ENCODE results near the gene LSP1.
"Not testable (repeated sequence)": the region's sequence is repeated elsewhere in the genome, so short reads cannot be mapped to it uniquely, and the experiment has no call there.

The LSP1 gene, protein sequence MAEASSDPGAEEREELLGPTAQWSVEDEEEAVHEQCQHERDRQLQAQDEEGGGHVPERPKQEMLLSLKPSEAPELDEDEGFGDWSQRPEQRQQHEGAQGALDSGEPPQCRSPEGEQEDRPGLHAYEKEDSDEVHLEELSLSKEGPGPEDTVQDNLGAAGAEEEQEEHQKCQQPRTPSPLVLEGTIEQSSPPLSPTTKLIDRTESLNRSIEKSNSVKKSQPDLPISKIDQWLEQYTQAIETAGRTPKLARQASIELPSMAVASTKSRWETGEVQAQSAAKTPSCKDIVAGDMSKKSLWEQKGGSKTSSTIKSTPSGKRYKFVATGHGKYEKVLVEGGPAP

DNA sequence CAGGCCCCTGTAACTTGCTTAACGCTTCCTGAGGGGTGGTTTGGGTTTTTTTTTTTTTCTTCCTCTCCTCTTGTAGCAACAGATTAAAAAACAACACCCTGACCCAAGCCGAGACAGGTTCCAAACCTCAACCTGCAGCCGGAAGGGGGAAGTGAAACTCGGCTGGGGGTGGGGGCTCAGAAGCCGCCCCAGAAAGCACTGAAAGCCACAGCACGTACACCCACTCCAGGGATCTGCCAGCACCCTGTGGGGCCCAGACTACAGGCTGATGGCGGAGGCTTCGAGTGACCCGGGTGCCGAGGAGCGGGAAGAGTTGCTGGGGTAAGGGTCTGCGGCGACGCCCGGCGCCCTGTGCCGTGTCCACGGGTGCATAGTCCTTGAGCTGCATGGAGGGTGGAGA, at the start of gene LSP1:
Gene LSP1 (plus strand): TSS at position 208 of the 400 bp plus-strand sequence. CDS start 61 bp downstream, at position 269.
- TF ChIP-seq, protein P1, sequence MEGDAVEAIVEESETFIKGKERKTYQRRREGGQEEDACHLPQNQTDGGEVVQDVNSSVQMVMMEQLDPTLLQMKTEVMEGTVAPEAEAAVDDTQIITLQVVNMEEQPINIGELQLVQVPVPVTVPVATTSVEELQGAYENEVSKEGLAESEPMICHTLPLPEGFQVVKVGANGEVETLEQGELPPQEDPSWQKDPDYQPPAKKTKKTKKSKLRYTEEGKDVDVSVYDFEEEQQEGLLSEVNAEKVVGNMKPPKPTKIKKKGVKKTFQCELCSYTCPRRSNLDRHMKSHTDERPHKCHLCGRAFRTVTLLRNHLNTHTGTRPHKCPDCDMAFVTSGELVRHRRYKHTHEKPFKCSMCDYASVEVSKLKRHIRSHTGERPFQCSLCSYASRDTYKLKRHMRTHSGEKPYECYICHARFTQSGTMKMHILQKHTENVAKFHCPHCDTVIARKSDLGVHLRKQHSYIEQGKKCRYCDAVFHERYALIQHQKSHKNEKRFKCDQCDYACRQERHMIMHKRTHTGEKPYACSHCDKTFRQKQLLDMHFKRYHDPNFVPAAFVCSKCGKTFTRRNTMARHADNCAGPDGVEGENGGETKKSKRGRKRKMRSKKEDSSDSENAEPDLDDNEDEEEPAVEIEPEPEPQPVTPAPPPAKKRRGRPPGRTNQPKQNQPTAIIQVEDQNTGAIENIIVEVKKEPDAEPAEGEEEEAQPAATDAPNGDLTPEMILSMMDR (IDR thresholded peaks at IDR 0.05; ENCODE audit: low read depth, low read length) = no peak
- no peak within 1 kb of the TSS for H3K4me3 ChIP-seq (ENCODE audit: low read depth, low read length)

DNA sequence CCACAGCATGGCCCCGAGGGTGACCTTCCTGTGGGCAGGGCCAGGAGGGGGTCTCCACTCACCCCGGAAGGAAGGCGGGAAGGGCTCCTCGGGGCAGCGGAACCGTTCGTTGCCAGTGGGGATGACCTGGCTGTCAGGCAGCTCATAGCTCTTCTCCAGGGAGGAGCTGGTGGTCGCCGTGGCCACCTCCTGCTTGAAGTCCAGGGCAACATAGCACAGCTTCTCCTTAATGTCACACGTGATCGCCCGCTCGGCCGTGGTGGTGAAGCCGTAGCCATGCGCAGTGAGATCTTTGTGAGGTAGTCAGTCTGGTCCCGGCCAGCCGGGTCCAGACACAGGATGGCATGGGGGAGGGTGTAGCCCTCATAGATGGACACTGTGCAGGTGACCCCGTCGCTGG, 49.6 kb upstream of the LSP1 start:
- no peak overlapping the region for H3K4me3 ChIP-seq (ENCODE audit: low read depth, low read length)
- TF ChIP-seq, protein P1 (IDR thresholded peaks at IDR 0.05; ENCODE audit: low read depth, low read length) = no peak

GRCh38 chr11:1803835-1804519, 48.9 kb upstream of the LSP1 start:
- H3K4me3 ChIP-seq (ENCODE audit: low read depth, low read length) = not testable (repeated sequence)

DNA sequence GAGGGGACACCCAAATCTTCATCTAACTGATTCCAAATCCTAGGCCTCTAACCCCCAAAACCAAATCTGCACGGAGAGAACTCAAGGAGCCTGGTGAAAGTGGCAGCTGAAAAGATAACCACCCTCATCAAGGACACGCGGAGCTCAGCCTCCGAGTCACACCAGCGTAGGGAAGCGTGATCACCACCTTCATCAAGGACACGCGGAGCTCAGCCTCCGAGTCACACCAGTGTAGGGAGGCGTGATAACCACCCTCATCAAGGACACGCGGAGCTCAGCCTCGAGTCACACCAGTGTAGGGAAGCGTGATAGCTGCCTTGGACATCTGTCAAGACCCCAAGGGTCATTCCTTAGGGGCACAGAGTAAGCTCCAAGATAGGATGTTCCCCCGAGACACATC, 47.4 kb upstream of the LSP1 start:
- no peak overlapping the region for H3K4me3 ChIP-seq (ENCODE audit: low read depth, low read length)
- TF ChIP-seq, protein P1 (IDR thresholded peaks at IDR 0.05; ENCODE audit: low read depth, low read length) = no peak

- TF ChIP-seq, protein P1 (IDR thresholded peaks at IDR 0.05; ENCODE audit: low read depth, low read length) = no peak
- no peak overlapping the region for H3K4me3 ChIP-seq (ENCODE audit: low read depth, low read length)
Observed at GRCh38 chr11:1807264-1807995, 45.5 kb upstream of the LSP1 start.

GRCh38 chr11:1810761-1811160, 42.1 kb upstream of the LSP1 start:
- TF ChIP-seq, protein P1 (IDR thresholded peaks at IDR 0.05; ENCODE audit: low read depth, low read length) = no peak

DNA sequence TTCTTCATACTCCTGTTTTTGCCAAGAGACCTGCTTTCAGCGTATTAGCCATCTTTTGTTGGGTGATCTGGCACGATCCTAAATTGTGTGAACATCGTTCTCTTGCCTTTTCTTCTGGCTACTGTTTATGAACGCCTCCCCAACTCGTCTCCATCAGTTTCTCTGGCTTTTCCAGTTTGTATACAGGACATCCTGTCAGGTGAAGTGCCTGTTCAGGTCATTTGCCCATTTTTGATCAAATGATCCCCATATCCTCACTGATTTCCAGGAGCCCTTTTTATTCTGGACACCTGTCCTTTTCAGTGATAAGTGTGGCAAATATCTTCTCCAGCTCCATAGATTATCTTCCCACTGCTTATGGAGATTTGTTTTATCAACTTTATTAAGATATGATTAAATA, 40.6 kb upstream of the LSP1 start:
- TF ChIP-seq, protein P1 (IDR thresholded peaks at IDR 0.05; ENCODE audit: low read depth, low read length) = no peak
- no peak overlapping the region for H3K4me3 ChIP-seq (ENCODE audit: low read depth, low read length)

More at GRCh38 chr11:1810761-1811160, 42.1 kb upstream of the LSP1 start:
- H3K4me3 ChIP-seq (ENCODE audit: low read depth, low read length) = no peak overlapping the region
